ENCODE measurements around the gene TTLL4.

The TTLL4 gene

DNA sequence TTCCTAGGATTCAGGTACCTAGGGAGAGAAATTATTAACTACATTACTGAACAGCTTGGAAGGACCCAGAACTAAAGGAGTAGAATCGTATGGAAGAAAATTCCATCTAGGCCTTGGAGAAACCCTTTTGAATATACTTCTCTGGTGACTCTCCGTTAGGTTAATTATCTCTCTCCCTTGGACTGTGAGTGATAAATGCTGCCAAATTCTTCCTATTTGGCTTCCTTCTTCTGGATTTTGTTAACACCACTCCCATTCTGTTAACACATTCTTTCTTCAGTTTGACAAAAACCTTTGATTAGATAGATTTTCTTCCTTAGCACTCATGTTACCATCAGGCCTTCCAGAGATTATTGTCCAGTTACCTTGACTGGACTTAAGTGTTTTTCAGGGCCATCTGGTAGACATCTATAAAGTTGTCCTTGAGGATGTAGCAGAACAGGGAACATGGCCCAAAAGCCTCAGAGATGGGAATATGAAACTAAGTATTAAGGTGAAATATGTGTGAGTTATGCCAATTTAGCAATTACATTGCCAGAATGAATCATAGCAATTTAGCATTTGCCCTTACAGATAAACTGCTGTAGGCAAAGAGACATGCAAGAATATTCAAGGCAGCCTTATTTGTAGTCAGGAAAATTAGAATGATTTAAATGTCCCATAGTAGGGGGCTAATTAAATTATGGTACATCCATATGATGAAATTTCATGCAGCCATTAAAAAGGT lies 78.1 kb downstream of the TTLL4 start:
- no peak for DNase-seq

GRCh38 chr2:218792433-218792832 lies 81.8 kb downstream of the TTLL4 start:
- DNase-seq = peak in 1 of 2 donors; percentile 47

DNA sequence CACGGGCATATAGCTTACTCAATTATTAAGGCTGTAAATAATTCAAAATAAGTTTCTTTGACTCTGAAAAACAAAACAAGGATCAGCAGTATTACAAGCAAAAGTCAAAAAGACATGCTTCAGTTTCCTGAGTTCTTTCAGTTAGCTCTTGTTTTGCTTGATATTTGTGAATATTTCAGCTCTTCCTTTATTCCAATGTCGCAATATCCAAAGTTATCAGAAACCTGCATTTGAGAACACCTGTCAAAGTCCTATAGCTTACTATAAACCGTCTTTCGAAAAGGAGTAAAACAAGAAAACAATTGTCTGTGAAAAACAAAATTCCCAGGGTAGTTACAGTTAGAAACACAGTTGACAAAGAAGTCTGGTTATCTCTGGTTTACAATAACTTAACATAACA lies 86.1 kb downstream of the TTLL4 start:
- no peak for DNase-seq

DNA sequence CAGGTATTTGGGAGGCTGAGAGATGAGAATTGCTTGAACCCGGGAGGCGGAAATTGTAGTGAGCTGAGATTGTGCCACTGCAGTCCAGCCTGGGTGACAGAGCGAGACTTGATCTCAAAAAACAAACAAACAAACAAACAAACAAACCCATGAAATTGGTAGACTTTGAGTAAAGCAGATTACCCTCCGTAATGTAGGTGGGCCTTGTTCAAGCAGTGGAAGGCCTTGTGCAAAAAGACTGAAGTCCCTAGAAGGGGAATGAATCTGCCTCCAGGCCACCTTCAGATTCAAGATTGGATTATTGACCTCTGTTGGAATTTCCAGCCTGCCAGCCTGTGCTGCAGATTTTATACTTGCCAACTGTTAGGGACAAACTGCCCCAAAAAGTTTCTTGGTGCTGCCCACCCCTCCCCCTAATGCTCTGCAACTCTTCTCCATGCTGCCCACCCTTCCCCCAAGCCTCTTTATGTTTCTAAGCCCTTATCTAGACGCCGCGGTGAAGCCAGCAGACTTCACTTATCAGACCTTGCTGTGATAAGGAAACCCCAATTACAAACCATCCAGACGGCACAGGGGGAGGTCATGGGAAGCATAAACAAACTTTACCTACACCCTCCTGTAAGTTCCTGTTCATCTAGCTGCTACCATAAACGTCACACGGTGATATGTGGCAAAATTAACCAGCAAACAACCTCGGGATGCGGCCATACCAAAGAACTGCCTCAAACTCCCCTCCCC lies 88.3 kb downstream of the TTLL4 start:
- no peak for DNase-seq

DNA sequence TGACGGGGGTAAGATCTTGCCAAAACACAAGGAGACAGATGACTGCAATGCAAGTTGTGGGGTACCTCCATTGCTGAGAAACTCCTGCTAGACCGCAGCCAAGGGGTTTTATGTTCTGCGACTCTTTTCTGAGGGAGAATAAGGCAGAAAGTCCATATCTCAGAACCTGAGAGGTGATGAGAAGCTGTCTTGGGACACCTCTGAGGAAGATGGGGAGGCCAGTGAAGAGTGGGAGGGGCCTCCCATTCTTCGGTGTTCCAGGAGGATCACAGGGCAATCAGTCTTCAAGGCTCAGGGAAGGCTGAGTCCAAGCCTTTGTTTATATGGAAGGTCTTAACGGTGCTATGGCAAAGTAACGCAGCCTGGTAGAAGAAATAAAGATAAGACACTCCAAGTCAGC lies 89.4 kb downstream of the TTLL4 start:
- DNase-seq = no peak

DNA sequence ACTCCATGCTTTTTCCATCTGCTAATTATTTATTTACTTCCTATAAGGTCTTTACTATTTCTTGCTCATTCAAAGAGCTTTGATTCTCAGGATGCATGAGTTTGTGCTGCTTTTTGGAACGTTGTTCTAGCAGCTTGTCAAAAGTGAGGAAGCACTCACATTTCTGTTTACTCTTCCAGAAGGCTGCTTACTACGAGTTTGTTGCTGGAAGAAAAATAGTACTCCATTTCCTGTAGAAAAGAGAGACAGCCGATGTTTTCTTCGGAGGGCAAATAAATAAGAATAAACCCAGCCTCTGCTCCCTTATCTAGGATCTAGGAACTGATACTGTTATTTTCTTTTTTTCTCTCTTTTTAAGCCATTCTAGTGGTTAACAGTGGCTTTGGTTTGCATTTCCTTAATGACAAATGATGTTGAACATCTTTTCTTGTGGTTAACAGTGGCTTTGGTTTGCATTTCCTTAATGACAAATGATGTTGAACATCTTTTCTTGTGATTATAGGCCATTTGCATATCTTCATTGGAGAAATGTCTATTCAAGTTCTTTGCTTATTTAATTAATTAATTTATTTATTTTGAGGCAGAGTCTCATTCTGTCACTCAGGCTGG lies 91.9 kb downstream of the TTLL4 start:
- DNase-seq = no peak

DNA sequence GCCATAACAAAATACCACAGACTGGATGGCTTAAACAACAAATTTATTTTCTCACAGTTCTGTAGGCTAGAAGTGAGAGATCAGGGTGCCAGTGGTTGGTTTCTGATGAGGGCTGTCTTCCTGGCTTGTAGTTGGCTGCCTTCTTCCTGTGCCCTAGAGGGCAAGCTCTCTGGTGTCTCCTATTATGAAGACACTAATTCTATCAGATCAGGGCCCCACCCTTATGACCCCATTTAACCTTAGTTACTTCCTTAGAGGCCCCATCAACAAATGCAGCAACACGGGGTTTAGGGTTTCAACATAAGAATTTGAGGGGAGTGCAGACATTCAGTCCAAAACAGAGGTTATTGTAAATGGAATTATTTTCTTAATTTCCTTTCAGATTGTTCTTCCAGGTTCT lies 94.2 kb downstream of the TTLL4 start:
- no peak for DNase-seq

All from inflammatory macrophage (primary cell).